NCI-H1694 treated with DMSO at 0.1 percent for 48 hours (cell line): ENCODE data around the gene TRERF1.

ENCODE experiments used
- DNase-seq: peaks from one replicate; lab custom pipeline; 2025; lab: John Stamatoyannopoulos, UW

TRERF1 gene

DNA sequence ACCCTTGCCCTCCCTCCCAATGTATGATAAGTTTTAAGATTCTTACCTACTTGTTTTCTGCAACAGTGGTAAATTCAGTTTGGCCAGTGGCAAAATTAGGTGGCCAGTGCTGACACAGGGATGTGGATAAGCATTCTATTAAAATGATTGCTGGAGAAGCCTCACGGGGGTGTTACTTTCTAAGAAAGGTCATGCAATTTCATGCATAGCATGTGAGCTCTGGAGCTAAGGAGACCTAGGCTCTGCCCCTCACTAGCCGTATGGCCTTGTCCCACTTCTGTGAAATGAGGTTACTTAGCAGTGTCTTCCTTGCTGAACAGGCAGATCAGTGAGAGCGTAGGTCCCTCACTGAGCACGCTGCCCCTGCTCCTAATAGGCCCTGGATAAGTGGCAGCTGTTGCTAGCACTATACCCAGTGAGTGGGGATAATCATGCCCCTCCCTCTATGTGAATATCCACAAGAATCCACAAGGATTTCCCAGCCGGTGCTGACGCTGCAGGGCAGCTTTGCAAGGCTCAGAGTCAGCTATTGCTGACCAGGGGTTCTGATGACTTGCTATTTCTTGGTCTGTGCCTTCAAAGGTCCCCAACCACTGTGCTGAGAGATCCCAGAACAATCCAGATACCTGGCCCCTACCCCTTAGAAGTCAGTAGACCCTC is 147.5 kb downstream of the TRERF1 start:
- DNase-seq, result no peak

DNA sequence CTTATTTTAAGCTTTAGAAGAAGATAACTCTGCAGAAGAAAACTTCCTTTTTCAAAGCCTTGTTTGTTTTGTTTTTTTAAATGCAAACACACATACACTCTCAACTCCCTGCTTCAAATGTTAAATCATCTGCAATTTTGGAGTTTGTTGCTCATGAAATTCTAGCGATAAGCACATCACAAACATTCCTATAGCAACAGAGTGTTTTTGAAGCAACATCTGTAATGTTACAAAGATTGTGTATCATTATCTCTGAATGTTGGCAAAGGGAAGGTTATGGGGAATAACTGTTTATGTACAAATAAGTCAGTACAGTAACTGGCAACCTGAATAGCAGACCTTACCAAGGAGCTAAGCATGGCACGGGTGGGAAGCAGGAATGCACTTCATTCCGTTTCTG is 149.3 kb downstream of the TRERF1 start:
- DNase-seq, result no peak

DNA sequence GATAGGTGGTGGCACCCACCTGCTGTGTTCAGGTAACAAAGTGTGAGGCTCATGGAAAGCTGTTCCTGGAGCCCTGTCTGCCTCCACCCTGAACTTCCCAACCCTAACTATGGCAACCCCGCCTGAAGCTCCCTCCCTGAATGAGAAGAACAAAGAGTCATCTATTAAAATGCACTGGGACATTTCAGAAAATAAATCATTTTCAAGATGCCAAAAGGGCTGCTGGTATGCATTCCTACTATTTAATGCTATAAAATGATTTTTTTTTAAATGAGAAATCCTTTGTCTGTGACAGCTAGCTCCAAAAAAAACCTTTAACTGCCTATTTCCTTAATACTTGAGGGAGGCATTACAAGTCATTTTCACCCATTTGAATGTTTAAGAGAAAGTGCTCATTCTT is 149.7 kb downstream of the TRERF1 start:
- no peak for DNase-seq

DNA sequence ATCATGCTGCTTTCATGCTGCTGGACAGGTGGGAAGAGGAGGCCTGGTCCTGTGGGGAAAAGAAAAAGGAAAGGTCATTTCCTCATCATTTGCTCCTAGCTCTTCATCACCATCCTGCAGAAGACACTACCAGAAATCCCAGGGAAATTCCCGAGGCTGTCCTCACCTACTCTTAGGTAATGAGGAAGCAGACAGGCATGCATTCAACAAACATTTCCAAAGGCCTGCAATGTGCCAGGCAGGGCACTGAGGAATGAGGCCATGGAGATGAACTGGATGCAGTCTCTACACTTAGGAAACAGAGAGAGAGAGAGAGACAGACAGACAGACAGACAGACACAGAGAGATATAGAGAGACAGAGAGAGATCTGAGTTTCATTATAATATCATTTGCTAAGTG is 151.0 kb downstream of the TRERF1 start:
- no peak for DNase-seq

DNA sequence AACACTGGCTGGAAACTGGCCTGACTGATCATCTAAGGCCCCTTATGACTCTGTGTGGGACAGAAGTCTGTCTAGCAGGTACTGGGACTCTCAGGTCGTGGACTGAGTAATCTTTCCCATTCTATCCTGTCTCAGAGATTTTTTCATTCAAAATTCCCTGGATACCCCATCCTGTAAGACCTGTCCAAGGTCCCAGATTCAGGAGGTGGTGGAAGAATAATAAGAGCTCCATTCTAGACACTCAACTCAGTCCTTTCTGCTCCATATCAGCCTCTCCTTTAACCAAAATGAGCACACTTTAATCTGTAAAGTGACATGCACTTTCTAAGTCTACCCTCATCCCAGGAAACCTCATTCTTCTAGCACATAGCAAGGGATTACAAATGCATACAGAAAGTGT is 151.5 kb downstream of the TRERF1 start:
- DNase-seq, result no peak

DNA sequence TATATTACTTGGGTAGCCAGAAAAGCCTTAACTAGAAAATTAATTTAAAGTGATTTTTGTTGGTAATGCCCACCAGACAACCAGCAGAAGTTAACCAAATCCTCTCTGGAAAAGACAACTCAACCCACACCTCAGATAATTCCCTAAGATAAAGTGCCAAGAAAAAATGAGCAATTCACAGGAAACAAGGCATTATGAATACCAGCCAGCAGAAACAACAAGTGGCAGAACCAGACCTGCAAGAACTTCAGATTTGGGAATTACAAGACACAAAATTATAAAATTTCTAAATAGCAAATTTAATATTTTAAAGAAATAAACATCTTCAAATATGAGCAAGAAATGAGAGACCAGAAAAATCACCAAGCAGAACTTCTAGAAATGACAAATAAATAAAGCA is 154.1 kb downstream of the TRERF1 start:
- DNase-seq, result no peak

DNA sequence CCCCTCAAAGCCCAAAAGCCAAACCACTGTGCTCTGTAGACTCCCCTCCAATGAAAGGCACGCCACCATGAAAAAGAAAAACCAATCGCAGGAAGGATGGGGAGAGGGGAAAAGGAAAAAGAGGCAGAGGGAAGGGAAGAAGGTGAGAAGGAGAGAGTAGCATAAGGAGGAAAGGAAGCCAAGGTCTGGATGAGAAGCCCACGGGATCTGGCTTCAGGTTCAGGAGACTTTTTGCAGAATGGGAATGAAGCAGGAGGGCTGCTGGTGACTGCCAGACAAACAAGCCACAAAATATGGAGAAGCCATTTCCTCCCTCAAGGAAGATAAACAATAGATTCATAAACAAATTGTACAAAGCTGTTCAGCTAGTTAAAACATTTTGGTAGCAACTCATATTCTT is 155.1 kb downstream of the TRERF1 start:
- no peak for DNase-seq

DNA sequence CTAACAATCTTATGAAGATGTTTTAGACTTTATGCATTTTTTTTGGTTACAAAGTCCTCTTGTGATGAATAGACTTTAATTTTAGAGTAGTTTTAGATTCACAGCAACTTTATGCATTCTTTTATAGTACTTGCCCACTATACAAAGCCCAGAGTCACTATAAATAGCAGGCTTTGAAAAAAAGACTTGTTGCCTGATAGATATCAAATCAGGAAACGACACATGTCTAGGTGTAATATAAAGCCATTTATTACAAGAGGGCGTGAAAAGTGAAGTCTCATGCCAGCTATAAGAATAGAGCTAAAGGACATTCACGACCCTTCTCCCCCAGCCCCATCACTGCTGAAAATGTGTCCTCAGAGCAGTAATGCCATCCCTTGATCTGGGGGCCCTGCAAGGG is 156.0 kb downstream of the TRERF1 start:
- DNase-seq, result no peak

DNA sequence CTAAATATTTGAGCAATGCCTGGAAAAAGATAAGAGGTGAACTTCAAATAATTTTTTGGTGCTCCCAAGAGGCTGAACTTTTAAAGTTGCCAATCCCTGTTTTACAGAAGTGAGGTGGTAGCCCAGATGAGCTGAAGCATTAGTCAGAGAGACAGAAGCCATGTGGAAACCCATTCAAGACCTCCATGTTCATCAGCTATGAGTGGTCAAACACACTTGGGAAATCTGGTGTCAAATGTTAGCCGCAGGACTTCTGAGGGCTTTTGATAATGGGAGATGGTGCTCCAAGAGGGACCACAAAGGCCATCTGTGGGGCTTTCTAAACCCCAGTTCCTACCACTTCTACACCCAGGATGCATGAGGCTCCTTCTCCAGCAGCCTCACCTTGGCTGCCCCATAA is 156.5 kb downstream of the TRERF1 start:
- no peak for DNase-seq

DNA sequence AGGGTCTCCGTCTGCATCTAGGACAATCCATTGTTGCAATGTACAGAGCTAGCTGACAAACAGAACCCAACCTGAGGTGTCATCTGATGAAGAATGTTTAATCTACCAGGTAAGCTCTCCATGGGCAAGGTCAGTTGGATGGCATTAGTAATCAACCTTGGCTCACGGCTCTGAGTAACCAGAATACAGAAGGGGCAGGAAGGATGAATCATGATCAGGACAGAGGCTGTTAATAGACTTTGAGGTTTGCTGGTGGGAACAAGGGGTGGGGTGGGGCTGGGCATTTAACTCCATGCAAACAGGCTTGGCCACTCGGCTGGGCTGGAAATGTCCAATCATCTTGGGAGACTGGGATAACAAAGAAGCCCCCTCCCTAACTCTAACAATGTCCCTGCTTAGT is 157.0 kb downstream of the TRERF1 start:
- DNase-seq, result no peak

DNA sequence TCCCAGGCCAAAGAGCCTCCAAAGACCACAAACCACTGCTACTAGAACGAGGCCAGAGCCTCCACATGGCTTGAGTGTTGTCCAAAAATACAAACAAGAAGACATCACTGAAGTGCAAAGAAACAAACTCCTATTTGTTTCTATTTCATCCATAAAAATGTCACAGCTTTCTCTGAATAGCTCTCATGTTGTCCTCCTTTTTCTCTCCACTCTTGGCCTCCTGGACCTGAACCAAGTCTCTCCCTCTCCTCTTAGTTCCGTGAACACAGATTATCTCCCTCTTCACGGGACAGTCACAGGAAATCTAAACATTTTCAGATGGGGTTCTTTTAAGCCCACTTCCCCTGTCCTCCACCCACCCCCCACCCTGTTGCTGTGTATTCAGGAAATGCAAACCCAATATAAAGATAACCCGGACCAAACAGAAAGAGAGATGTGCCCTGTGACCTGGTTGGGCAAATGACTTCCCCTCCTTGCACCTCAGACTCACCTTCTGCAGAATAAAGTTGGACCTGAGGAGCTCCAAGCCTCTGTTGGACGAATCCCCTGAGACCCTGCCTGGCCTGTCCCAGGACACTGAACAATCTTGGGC is 158.2 kb downstream of the TRERF1 start:
- DNase-seq, result no peak

DNA sequence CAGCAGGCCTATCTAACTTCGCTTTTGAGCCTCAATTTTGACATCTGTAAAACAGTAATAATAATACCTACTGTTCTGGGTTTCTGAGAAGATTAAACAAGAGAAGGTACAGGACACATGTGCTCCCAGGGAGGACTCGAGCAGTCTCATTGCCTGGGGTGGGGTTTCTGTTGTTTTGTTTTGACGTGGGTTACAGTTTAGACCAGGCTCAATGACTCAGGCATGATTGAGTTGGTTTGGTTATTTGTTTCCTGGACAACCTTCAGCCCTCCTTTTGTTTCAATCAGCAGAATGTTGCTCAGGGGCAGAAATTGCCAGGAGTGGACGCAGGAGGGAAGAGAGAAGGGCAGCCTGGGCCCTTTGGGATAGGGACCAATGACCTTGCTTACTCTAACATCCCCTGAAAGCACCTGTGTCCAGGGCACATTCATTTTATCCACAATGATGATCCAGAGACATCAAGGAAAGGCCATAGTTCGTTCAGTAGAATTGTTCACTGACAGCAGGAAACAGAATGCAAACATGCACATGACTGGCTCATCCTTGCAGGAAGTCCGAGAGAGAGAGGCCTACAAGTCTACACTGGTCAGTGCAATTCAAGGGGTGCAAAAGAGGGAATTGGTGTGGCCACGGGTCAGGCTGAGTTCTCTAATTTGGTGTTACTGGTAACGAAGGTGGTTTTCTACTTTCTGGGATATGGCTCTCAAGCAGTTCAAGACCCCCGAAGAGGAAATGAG is 159.6 kb downstream of the TRERF1 start:
- no peak for DNase-seq

DNA sequence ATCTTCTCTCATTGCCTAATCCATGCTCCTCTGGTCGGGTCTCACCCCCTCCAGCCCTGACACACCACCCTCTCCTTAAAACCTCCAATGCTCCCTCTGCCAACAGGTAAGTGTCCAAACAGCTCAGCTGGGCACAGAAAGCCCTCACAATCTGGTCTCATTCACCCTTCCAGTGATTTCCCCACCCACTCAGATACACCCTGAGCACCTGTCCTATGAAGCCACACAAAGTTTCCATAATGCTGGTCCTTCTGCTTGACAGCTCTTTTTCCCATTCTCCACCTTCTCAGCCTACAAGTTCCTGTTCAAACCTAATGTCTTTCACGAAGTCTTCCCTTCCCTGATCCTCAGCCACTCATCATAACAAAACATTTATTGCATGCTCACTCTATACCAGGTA is 164.0 kb downstream of the TRERF1 start:
- no peak for DNase-seq

DNA sequence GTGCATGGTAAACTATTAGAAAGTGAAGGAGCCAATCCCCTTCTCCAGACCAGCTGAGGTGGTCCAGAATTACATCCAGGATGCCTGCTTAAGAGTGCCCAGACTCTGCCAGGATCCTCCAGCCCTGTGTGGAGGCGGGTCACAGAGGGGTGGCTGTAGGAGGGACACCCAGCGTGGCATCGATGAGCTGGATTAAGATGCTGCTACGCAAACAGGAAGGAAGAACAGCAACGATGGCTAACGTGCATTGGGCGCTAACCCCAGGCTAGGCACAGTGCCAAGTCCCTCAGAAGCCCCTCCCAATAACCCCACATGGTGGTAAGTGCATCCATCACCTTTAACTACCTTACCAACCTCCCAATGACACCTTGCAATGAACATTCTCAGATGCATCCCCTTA is 170.2 kb downstream of the TRERF1 start:
- no peak for DNase-seq

DNA sequence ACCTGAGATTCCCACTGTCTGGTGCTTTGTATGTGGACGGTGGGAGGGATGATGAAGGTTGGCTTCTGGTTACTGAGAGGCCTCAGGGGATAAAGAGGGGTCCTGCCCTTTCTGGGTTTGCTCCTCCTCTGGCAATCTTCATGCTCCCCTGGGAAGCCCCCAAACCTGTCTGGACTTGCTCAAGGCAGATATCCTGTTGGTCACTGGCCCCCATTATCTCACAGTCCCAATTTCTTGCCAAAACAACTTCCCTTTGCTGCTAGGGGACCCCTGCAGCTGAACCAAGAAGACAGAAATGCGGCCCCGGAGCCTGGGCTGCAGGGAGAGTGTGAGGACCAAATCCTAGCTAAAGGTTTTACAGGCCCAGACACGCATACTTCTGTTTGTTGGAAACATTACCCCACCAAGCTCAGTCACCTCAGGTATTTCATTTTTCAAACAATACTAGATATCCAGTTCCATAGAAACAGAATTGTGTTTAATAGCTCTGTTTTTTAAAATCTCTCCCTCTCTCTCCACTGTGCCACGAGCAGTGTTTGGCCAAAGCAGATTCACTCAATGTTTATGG is 170.7 kb downstream of the TRERF1 start:
- no peak for DNase-seq

DNA sequence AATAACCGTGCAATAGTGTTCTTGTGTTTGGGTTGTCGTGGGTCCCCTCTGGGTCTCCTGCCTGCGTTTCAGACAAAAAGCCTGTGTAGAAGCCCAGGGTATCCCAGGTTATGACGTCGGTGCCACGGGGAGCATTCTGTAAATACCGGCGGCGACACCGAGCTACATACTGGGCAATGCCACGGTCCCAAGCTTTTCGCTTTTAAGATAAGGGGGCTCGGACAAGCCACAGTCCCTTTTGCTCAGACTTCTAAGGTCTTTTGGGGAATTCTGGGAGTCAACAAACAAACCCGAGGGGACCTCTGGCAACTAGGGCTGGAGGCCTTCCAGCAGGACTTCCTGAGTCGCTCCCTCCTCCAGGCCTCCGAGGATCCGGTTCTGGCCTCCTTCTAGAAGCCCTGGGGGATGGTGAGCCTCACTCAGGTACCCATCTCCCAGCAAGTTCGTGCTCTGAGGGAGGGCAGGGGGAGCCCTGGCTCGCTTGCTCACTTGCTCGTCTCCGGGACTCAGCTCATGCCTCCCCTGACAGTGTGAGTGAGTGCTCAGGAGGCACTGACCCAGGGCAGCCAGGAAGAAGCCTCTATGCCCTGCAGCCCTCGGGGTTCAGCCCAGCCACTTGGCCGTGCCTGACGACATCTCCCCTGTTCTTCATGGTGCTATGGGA is 171.6 kb downstream of the TRERF1 start:
- no peak for DNase-seq

DNA sequence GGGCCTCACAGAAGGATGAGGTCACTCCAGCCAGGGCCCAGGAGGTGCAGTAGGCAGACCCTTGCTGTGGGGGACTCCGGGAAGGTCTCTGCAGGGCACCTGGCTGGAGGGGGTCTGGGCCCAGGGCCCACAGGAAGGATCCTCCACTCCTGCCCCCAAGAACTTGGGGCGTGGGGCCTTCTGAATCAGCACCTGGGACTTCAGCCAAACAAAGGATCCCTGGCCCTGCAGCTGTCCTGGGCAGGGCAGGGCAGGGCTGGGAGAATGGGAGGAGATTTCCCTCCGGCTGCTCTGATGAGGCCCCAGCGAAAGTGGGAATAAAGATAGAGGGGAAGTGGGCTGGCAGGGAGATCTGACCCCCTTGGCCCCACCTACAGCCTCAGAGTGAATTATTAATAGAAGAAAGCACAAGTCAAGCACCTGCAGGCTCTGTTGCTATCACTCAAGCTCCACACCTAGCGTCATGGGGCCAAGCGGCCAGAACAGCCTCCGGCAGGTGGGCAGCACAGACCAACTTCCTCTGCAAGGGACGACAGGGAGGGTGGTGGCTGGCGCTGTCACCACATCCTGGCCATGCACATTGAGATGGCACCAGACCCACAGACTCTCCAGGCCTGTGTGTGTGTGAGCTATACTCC is 172.5 kb downstream of the TRERF1 start:
- DNase-seq, result no peak

DNA sequence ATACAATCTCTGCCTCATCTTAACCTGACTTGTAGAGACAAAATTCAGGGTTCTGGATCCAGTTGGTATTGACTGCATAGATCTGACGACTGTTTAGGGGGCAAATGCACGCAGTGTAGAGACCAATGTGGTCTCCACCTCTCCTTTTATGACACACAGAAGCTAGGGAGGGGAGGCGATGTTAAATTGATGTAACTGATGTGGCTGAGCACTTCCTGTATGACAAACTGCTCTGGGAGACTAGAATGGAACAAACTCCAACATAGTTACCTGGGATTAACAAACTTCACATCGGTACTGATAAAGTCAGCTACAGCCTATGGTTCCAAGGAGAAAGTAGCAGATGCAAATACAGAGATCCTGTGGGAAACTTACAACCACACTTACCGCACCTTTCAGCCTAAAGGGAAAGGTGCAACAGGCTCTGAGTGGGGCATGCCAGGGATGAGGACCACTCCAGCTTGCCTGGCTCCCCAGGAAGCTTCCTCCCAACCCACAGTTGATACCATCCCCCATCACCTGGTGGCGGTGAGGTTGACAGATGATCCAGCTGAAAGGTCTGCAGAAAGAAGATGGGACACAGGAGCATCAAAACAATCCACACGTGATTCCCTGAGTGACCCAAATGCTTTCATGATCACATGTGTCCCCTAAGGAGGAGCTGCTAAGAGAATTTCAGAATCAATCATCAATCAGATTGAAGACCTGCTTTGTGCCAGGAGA is 173.4 kb downstream of the TRERF1 start:
- DNase-seq, result no peak

DNA sequence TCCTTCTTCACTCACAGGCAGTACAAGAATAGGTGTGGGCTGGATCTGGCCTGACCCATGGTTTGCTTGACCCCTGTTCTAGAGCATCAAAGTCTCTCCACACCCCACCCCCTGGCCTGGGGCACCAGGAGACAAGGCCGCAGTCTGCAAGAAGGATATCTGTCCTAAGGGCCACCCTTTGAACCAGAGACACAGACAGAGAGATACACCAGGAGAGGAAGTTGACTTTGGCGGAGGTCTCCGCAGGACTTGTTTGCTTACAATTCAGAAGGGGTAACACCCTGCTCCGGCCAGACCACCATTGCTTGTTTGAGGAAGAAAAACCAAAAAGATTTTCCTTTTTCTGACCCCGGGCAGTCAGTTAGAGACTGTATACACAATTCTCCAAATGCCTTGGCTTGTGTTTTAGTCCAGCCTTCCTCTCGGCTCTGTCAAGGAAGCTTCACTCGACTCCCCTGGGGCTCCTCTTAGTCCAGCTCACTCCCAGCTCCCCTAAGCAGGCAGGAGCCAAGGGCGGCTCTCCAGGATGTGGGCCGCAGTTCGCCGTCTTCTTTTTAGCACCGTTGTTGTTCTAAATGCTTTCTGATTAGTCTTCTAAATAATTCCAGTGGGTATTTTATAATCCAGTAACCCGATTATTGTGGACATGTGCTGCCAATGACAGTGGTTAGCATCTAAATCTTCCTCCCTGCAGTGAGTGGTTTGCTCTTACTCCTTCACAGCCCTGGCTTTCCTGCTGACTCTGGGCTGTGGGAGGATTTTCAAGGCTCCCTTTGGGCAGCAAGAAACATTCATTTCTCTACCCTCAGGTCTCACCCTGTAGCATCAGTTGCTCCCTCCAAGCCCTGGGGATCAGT is 175.5 kb downstream of the TRERF1 start:
- no peak for DNase-seq

DNA sequence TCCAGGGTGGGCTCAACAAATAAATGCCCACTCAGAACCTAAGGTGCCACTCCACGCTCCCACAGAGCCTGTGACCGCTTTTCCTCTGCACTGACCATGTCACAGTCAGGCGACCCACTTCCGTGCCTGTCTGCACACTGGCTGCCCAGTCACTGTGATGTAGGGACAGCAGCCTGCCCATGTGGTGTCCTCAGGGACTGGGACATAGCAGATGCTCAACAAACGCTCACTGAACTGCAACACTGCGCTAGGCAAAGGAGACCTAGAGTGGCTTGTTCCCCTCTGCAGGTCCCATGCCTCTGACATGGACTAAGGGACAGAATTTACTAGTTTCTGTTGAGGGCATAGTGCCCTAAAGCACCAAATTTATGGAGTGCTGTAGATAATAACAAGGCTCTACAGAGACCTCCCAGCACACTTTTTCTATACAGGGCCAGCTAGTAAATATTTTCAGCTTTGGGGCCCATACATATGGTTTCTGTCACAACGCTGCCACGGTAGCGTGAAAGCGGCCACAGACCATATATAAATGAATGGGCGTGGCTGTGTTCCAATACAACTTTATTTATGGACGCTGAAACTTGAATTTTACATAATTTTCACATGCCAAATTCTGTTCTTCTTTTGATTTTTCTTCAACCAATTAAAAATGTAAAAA is 176.2 kb downstream of the TRERF1 start:
- DNase-seq, result no peak
